Lung (tissue), 12 donors: ENCODE data around the gene MRGPRD. TPM values are rescaled to one million over a fixed set of nuclear protein-coding genes. Genes with fewer than 3 reads are reported as not detected.

ENCODE experiments used
- ATAC-seq: fragments of 200-7000 bp; cut with Tn5 transposase; one replicate; pipeline ENCODE4 v1.9.1; 2020; ENCODE audit warnings: moderate number of reproducible peaks; ENCODE audit not compliant: insufficient read depth, low FRiP score
- DNase-seq, 3 donors: peaks; one replicate each; pipeline ENCODE4 v3.0.0-alpha.2; 2013 to 2017
- H3K27ac ChIP-seq, 2 donors: one replicate each; pipeline ENCODE4 v1.5.1; 2013; ENCODE audit warnings: mild to moderate bottlenecking in 2 of 2, moderate library complexity in 2 of 2, control low read depth in 1 of 2, inconsistent platforms in 1 of 2, low read depth in 1 of 2, low read length in 1 of 2
- H3K27me3 ChIP-seq, 3 donors: one replicate each; pipeline ENCODE4 v1.5.1; 2013; ENCODE audit warnings: low read length in 2 of 3; ENCODE audit not compliant: control insufficient read depth in 3 of 3, insufficient read depth in 3 of 3
- H3K36me3 ChIP-seq, 4 donors: one replicate each; pipeline ENCODE4 v1.5.1; 2013; ENCODE audit warnings: low read length in 4 of 4, mild to moderate bottlenecking in 1 of 4, moderate library complexity in 1 of 4; ENCODE audit not compliant: control insufficient read depth in 4 of 4, insufficient read depth in 4 of 4
- H3K4me1 ChIP-seq, 5 donors: one replicate each; pipeline ENCODE4 v1.5.1; 2013; ENCODE audit warnings: low read length in 5 of 5, mild to moderate bottlenecking in 2 of 5, moderate library complexity in 1 of 5; ENCODE audit not compliant: control insufficient read depth in 5 of 5, insufficient read depth in 5 of 5
- H3K4me3 ChIP-seq: one replicate; pipeline ENCODE4 v1.5.1; 2013; ENCODE audit warnings: mild to moderate bottlenecking, control low read depth, moderate library complexity
- H3K9ac ChIP-seq, 2 donors: one replicate each; pipeline ENCODE4 v1.5.1; 2013; ENCODE audit warnings: low read length in 2 of 2, control low read depth in 1 of 2; ENCODE audit not compliant: insufficient read depth in 1 of 2
- H3K9me3 ChIP-seq, 4 donors: one replicate each; pipeline ENCODE4 v1.5.1; 2013; ENCODE audit warnings: low read length in 3 of 4, mild to moderate bottlenecking in 1 of 4, moderate library complexity in 1 of 4; ENCODE audit not compliant: control insufficient read depth in 4 of 4, insufficient read depth in 3 of 4
- CTCF ChIP-seq: IDR thresholded peaks from 2 replicates; pipeline ENCODE4 v1.5.1; 2012; ENCODE audit warnings: mild to moderate bottlenecking; ENCODE audit errors: control extremely low read depth, extremely low read depth
- WGBS, 2 donors: extraction: QIAGEN DNeasy Blood & Tissue Kit; methylation state at CpG; one replicate each; pipeline ENCODE4 v1.1.7; 2013; 5-methylcytosine and 5-hydroxymethylcytosine counted together
- polyA plus RNA-seq, 2 donors: library from polyadenylated mRNA; stranded (reverse); fragments of 200-250 nt; gene quantifications; one replicate each; pipeline ENCODE4 v1.2.1, GENCODE V29; 2013
- total RNA-seq, 2 donors: library from RNA; depleted of rRNA in 1 of 2; stranded (reverse); fragments of >200 nt in 1 of 2; gene quantifications; one replicate each; pipeline ENCODE4 v1.2.1, GENCODE V29; 2014 to 2021
- donor health status: control.
- donor health status: control.
- donor health status: Bipolar disorder and iron deficiency.
- donor health status: healthy.
- donor health status: DM: yes; HTN: yes; CAD: no.

The MRGPRD gene
- total and polyA plus RNA-seq, 4 donors = not detected

- 92 to 93% methylated on average over 7 of the region's 7 CpGs for WGBS, 2 donors
Measured at GRCh38 chr11:68932358-68932757, 48.4 kb downstream of the MRGPRD start.

GRCh38 chr11:68931911-68932310 is 48.9 kb downstream of the MRGPRD start:
- no peaks in the 10 kb centered on the region for H3K9me3 ChIP-seq
- no peak for TF ChIP-seq CTCF
- H3K4me1 ChIP-seq = peaks cover 0 to 16% (median 3%) of the 10 kb centered on the region in 5 donors
- no peaks in the 10 kb centered on the region for H3K27me3 ChIP-seq
- ATAC-seq (no peak), DNase-seq (no peak)
- no peak overlapping the region for H3K9ac ChIP-seq
- H3K4me3 ChIP-seq = no peak overlapping the region
- H3K36me3 ChIP-seq = peaks cover 12 to 65% (median 24%) of the 10 kb centered on the region in 4 donors
- WGBS, 2 donors = 93 to 94% methylated on average over 17 of the region's 17 CpGs
- H3K27ac ChIP-seq = no peak overlapping the region

More at GRCh38 chr11:68932358-68932757, 48.4 kb downstream of the MRGPRD start:
- peaks cover 0 to 15% (median 3%) of the 10 kb centered on the region in 5 donors for H3K4me1 ChIP-seq
- DNase-seq (no peak), ATAC-seq (no peak)
- H3K9me3 ChIP-seq = no peaks in the 10 kb centered on the region
- H3K4me3 ChIP-seq = no peak overlapping the region
- no peak overlapping the region for H3K9ac ChIP-seq
- H3K36me3 ChIP-seq = peaks cover 12 to 70% (median 26%) of the 10 kb centered on the region in 4 donors
- no peak overlapping the region for H3K27ac ChIP-seq
- H3K27me3 ChIP-seq = no peaks in the 10 kb centered on the region
- no peak for TF ChIP-seq CTCF

GRCh38 chr11:68930991-68931855 is 49.6 kb downstream of the MRGPRD start:
- Histone ChIP-seq H3K4me3 (no peak overlapping the region), H3K27me3 (no peaks in the 10 kb centered on the region), H3K9me3 (peaks cover 0 to 2% (median 0%) of the 10 kb centered on the region in 4 donors), H3K36me3 (peaks cover 12 to 58% (median 22%) of the 10 kb centered on the region in 4 donors), H3K27ac (no peak overlapping the region), H3K9ac (no peak overlapping the region), H3K4me1 (peaks cover 0 to 16% (median 3%) of the 10 kb centered on the region in 5 donors)
- ATAC-seq (no peak), DNase-seq (no peak)
- 91 to 95% methylated on average over 20 to 21 of the region's 21 CpGs for WGBS, 2 donors
- TF ChIP-seq CTCF = no peak

Other genes starting within 250 kb of the MRGPRD start
- 1 to 10 TPM; 1.8 to 6.7 TPM for gene TESMIN, start 229.5 kb downstream of the MRGPRD start, total RNA-seq
- gene TESMIN, start 229.5 kb downstream of the MRGPRD start, polyA plus RNA-seq = 1 to 10 TPM in 1 of 2 donors, under 1 TPM in 1; 0.55 to 1.8 TPM
- gene CPT1A, start 139.1 kb downstream of the MRGPRD start, total RNA-seq = 10 to 100 TPM; 19.4 to 51.7 TPM
- 10 to 100 TPM; 17.0 to 17.4 TPM for gene CPT1A, start 139.1 kb downstream of the MRGPRD start, polyA plus RNA-seq
- 10 to 100 TPM; 27.0 to 46.2 TPM for gene MRPL21, start 77.2 kb downstream of the MRGPRD start, total RNA-seq
- gene MRPL21, start 77.2 kb downstream of the MRGPRD start, polyA plus RNA-seq = 100 to 1,000 TPM in 1 of 2 donors, 10 to 100 TPM in 1; 70.4 to 101 TPM
- gene IGHMBP2, start 77.1 kb downstream of the MRGPRD start, total RNA-seq = 10 to 100 TPM; 19.8 to 21.0 TPM
- gene IGHMBP2, start 77.1 kb downstream of the MRGPRD start, polyA plus RNA-seq = 10 to 100 TPM; 12.4 to 15.3 TPM
- 10 to 100 TPM; 12.8 to 16.8 TPM for gene MRGPRF, start 32.3 kb upstream of the MRGPRD start, total RNA-seq
- 10 to 100 TPM in 1 of 2 donors, 1 to 10 TPM in 1; 9.2 to 11.6 TPM for gene MRGPRF, start 32.3 kb upstream of the MRGPRD start, polyA plus RNA-seq
- 10 to 100 TPM; 16.8 to 25.0 TPM for gene TPCN2, start 67.9 kb upstream of the MRGPRD start, total RNA-seq
- 10 to 100 TPM; 10.0 to 12.3 TPM for gene TPCN2, start 67.9 kb upstream of the MRGPRD start, polyA plus RNA-seq
- gene SMIM38, start 174.9 kb upstream of the MRGPRD start, total RNA-seq = 1 to 10 TPM in 1 of 2 donors, under 1 TPM in 1; 0.74 to 1.3 TPM
- under 1 TPM; 0.08 to 0.12 TPM for gene SMIM38, start 174.9 kb upstream of the MRGPRD start, polyA plus RNA-seq